ENCODE data around the gene NUDT16L1.

DNA sequence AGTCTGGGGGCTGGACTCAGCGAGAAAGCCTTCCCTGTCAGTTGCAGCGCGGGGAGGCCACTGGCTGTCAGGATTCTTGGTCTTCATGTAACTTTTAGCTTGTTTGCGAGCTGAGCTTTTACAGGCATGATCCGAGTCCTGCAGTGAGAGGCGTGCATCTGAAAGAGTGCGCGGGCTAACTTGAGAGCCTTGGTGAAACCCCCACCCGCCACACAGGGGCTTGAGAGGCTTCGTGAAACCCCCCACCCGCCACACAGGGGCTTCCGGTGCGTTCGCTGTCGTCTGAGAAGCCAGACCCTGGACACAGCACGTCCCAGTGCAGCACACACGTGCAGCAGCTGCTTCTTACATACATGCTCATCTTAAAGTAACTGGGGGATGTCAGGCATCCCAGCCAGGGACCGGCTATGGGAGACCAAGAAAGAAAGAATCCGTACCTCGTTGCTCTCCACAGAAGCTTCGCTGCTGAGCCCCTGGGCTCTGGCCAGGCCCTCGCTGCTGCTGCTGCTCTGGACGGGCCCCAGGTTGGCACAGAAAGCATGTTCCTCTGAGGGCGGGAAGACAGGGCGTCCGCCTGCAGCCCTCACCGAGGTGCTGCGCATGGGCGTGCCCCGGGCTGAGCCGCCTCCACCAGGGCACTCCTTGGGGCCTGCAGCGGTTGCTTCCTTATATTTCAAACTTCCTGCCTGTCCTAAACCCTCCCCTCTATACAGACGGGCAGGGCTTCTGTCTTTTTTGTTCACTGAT, 7.8 kb downstream of the NUDT16L1 start:
- TF ChIP-seq, protein P1, sequence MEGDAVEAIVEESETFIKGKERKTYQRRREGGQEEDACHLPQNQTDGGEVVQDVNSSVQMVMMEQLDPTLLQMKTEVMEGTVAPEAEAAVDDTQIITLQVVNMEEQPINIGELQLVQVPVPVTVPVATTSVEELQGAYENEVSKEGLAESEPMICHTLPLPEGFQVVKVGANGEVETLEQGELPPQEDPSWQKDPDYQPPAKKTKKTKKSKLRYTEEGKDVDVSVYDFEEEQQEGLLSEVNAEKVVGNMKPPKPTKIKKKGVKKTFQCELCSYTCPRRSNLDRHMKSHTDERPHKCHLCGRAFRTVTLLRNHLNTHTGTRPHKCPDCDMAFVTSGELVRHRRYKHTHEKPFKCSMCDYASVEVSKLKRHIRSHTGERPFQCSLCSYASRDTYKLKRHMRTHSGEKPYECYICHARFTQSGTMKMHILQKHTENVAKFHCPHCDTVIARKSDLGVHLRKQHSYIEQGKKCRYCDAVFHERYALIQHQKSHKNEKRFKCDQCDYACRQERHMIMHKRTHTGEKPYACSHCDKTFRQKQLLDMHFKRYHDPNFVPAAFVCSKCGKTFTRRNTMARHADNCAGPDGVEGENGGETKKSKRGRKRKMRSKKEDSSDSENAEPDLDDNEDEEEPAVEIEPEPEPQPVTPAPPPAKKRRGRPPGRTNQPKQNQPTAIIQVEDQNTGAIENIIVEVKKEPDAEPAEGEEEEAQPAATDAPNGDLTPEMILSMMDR (IDR thresholded peaks at IDR 0.05) = no peak
- TF ChIP-seq POLR2AphosphoS5 (IDR thresholded peaks at IDR 0.05) = peak; percentile 51
- TF ChIP-seq POLR2A (IDR thresholded peaks at IDR 0.05) = no peak
